H9 (cell line): ENCODE measurements around the gene ITGAE. TPM values are rescaled to one million over a fixed set of nuclear protein-coding genes. Genes with fewer than 3 reads are reported as not detected.
A peak's percentile ranks its signal among the peaks of the same experiment; 100 is the strongest.

Experiments
- DNase-seq: peaks from one replicate; pipeline ENCODE4 v3.0.0-alpha.2; 2017
- H2AFZ ChIP-seq: one replicate; pipeline ENCODE4 v1.6.1; 2013; ENCODE audit warnings: mild to moderate bottlenecking, low read length, control low read depth, moderate library complexity
- H2AK5ac ChIP-seq: 2 replicates; pipeline ENCODE4 v1.6.1; 2013; ENCODE audit warnings: low read length, control low read depth, mixed read lengths; ENCODE audit not compliant: insufficient read length
- H2BK120ac ChIP-seq: one replicate; pipeline ENCODE4 v1.6.1; 2013; ENCODE audit warnings: low read depth, mild to moderate bottlenecking, low read length, control low read depth, inconsistent platforms; ENCODE audit not compliant: poor library complexity, severe bottlenecking
- H2BK12ac ChIP-seq: 2 replicates; pipeline ENCODE4 v1.6.1; 2013; ENCODE audit warnings: low read length, control low read depth, mixed read lengths, low read depth; ENCODE audit not compliant: insufficient read length
- H2BK15ac ChIP-seq: 2 replicates; pipeline ENCODE4 v1.6.1; 2013; ENCODE audit warnings: low read depth, low read length, control low read depth
- H2BK20ac ChIP-seq: one replicate; pipeline ENCODE4 v1.6.1; 2013; ENCODE audit warnings: low read depth, mild to moderate bottlenecking, low read length, control low read depth, inconsistent platforms; ENCODE audit not compliant: poor library complexity, severe bottlenecking
- H2BK5ac ChIP-seq: 2 replicates; pipeline ENCODE4 v1.6.1; 2013; ENCODE audit warnings: low read length, control low read depth, mixed read lengths; ENCODE audit not compliant: insufficient read length
- H3K14ac ChIP-seq: 2 replicates; pipeline ENCODE4 v1.6.1; 2013; ENCODE audit warnings: low read length, control low read depth; ENCODE audit not compliant: insufficient read depth
- H3K18ac ChIP-seq: 2 replicates; pipeline ENCODE4 v1.6.1; 2013; ENCODE audit warnings: low read depth, mild to moderate bottlenecking, mixed read lengths, low read length, control low read depth; ENCODE audit not compliant: insufficient read length
- H3K23ac ChIP-seq: 2 replicates; pipeline ENCODE4 v1.6.1; 2013; ENCODE audit warnings: low read length, control low read depth, mixed read lengths, low read depth; ENCODE audit not compliant: insufficient read length
- H3K23me2 ChIP-seq: 2 replicates; pipeline ENCODE4 v1.6.1; 2013; ENCODE audit warnings: low read depth, mild to moderate bottlenecking, mixed read lengths, low read length, control low read depth; ENCODE audit not compliant: insufficient read length, poor library complexity, severe bottlenecking
- H3K27ac ChIP-seq: 2 replicates; pipeline ENCODE4 v1.5.1; 2013; ENCODE audit warnings: low read length, control low read depth, mixed read lengths, low read depth; ENCODE audit not compliant: insufficient read length
- H3K27me3 ChIP-seq: 2 replicates; pipeline ENCODE4 v1.6.1; 2013; ENCODE audit warnings: low read length, control low read depth, inconsistent platforms; ENCODE audit not compliant: insufficient read depth
- H3K4ac ChIP-seq: 2 replicates; pipeline ENCODE4 v1.6.1; 2013; ENCODE audit warnings: low read depth, mild to moderate bottlenecking, control low read depth, inconsistent platforms, low read length, moderate library complexity
- H3K4me1 ChIP-seq: 2 replicates; pipeline ENCODE4 v1.6.1; 2013; ENCODE audit warnings: low read length, control low read depth, inconsistent platforms; ENCODE audit not compliant: insufficient read depth
- H3K4me2 ChIP-seq: 2 replicates; pipeline ENCODE4 v1.6.1; 2013; ENCODE audit warnings: low read length, control low read depth, mixed read lengths; ENCODE audit not compliant: insufficient read length, insufficient read depth
- H3K56ac ChIP-seq: 2 replicates; pipeline ENCODE4 v1.6.1; 2013; ENCODE audit warnings: low read depth, mild to moderate bottlenecking, mixed read lengths, low read length, control low read depth; ENCODE audit not compliant: insufficient read length
- H3K79me1 ChIP-seq: 2 replicates; pipeline ENCODE4 v1.6.1; 2013; ENCODE audit warnings: low read depth, mild to moderate bottlenecking, moderate library complexity, low read length, control low read depth, inconsistent platforms; ENCODE audit not compliant: insufficient read depth, poor library complexity, severe bottlenecking
- H3K79me2 ChIP-seq: 2 replicates; pipeline ENCODE4 v1.6.1; 2013; ENCODE audit warnings: low read length, control low read depth, inconsistent platforms; ENCODE audit not compliant: insufficient read depth
- H3K9ac ChIP-seq: 2 replicates; pipeline ENCODE4 v1.6.1; 2013; ENCODE audit warnings: low read length, control low read depth, mixed read lengths; ENCODE audit not compliant: insufficient read length; ENCODE audit errors: extremely low read depth
- H3K9me3 ChIP-seq: one replicate; pipeline ENCODE4 v1.6.1; 2013; ENCODE audit warnings: low read depth, low read length, inconsistent platforms; ENCODE audit not compliant: control insufficient read depth
- H3T11ph ChIP-seq: one replicate; pipeline ENCODE4 v1.6.1; 2013; ENCODE audit warnings: mild to moderate bottlenecking, low read length, control low read depth, inconsistent platforms
- H4K20me1 ChIP-seq: one replicate; pipeline ENCODE4 v1.6.1; 2013; ENCODE audit not compliant: control insufficient read depth, insufficient read length, insufficient read depth
- H4K5ac ChIP-seq: 2 replicates; pipeline ENCODE4 v1.6.1; 2013; ENCODE audit warnings: low read depth, mild to moderate bottlenecking, mixed read lengths, low read length, control low read depth; ENCODE audit not compliant: insufficient read length
- H4K8ac ChIP-seq: replicated peaks from 2 replicates; pipeline ENCODE4 v1.6.1; 2013; ENCODE audit warnings: low read length, control low read depth, mixed read lengths, low read depth; ENCODE audit not compliant: insufficient read length
- H4K91ac ChIP-seq: 2 replicates; pipeline ENCODE4 v1.6.1; 2013; ENCODE audit warnings: low read depth, mild to moderate bottlenecking, moderate library complexity, mixed read lengths, low read length, control low read depth; ENCODE audit not compliant: insufficient read length
- H3K27ac Mint-ChIP-seq, 3 experiments: 2 replicates in 2 of 3; 3 replicates in 1 of 3; pipeline ENCODE4 v1.8.0; 2020 to 2021; ENCODE audit warnings: mixed read lengths in 3 of 3, mild to moderate bottlenecking in 1 of 3, moderate library complexity in 1 of 3
- H3K27me3 Mint-ChIP-seq: 2 replicates; pipeline ENCODE4 v1.8.0; 2021; ENCODE audit warnings: low read depth, mild to moderate bottlenecking, moderate library complexity, mixed read lengths
- H3K36me3 Mint-ChIP-seq, 3 experiments: 2 replicates in 2 of 3; 3 replicates in 1 of 3; pipeline ENCODE4 v1.8.0; 2020 to 2021; ENCODE audit warnings: low read depth in 3 of 3, mixed read lengths in 3 of 3; ENCODE audit not compliant: insufficient read depth in 1 of 3
- H3K4me1 Mint-ChIP-seq, 2 experiments: 2 replicates each; pipeline ENCODE4 v1.8.0; 2020; ENCODE audit warnings: mixed read lengths in 2 of 2
- H3K4me3 Mint-ChIP-seq, 2 experiments: 2 replicates in 1 of 2; 3 replicates in 1 of 2; pipeline ENCODE4 v1.8.0; 2020 to 2021; ENCODE audit warnings: mild to moderate bottlenecking in 2 of 2, mixed read lengths in 2 of 2, moderate library complexity in 1 of 2
- H3K9me3 Mint-ChIP-seq, 2 experiments: 2 replicates in 1 of 2; 3 replicates in 1 of 2; pipeline ENCODE4 v1.8.0; 2020; ENCODE audit warnings: mild to moderate bottlenecking in 2 of 2, mixed read lengths in 2 of 2, moderate library complexity in 1 of 2
- WGBS: extraction: QIAGEN DNeasy Blood & Tissue Kit; methylation state at CpG from one replicate; pipeline ENCODE4 v1.1.7; 2013; ENCODE audit warnings: missing lambda C conversion rate, low lambda C conversion rate, mixed read lengths; ENCODE audit not compliant: insufficient read length; ENCODE audit errors: extremely low coverage; 5-methylcytosine and 5-hydroxymethylcytosine counted together
- total RNA-seq: library from RNA; stranded (reverse); gene quantifications from 2 replicates; pipeline ENCODE4 v1.2.1, GENCODE V29; 2021
- TF ChIP-seq, protein P1 (sequence below): fragments of 200-600 bp; sonication (generic); conservative IDR thresholded peaks from 3 replicates; pipeline ENCODE4 v1.8.0; 2021; ENCODE audit warnings: antibody characterized with exemption, mild to moderate bottlenecking

The ITGAE gene
- total RNA-seq, 1 experiment from 2014 or later = 23.5 TPM

DNA sequence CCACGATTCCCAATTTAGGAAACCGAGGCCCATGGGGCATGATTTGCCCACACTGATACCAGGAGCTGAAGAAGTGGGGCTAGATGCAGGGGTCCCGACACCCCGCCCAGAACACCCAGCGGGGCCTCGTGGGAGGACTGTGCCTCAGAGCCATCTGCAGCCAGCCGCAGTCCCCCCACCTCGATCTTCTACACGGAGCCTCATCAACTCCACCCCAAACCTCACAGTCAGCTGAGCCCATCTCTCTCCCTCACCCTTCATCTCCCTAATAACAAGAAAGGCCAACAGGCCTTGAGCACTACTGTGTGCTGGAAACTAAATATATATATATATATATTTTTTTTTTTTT, 4.2 kb downstream of the ITGAE start:
- no peak overlapping the region for H3K4ac ChIP-seq
- no peaks in the 10 kb centered on the region for H3K79me1 ChIP-seq
- H4K20me1 ChIP-seq = no peaks in the 10 kb centered on the region
- no peak overlapping the region for H3K4me2 ChIP-seq
- TF ChIP-seq, protein P1, sequence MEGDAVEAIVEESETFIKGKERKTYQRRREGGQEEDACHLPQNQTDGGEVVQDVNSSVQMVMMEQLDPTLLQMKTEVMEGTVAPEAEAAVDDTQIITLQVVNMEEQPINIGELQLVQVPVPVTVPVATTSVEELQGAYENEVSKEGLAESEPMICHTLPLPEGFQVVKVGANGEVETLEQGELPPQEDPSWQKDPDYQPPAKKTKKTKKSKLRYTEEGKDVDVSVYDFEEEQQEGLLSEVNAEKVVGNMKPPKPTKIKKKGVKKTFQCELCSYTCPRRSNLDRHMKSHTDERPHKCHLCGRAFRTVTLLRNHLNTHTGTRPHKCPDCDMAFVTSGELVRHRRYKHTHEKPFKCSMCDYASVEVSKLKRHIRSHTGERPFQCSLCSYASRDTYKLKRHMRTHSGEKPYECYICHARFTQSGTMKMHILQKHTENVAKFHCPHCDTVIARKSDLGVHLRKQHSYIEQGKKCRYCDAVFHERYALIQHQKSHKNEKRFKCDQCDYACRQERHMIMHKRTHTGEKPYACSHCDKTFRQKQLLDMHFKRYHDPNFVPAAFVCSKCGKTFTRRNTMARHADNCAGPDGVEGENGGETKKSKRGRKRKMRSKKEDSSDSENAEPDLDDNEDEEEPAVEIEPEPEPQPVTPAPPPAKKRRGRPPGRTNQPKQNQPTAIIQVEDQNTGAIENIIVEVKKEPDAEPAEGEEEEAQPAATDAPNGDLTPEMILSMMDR = no peak
- no peak overlapping the region for H2AK5ac ChIP-seq
- H3K27ac Mint-ChIP-seq = peak overlapping the region in 1 of 3 experiments; percentile 61; a peak in 2 of 7 replicates
- H3T11ph ChIP-seq = no peak overlapping the region
- H3K56ac ChIP-seq = no peak overlapping the region
- no peak overlapping the region for H3K14ac ChIP-seq
- H4K91ac ChIP-seq = no peak overlapping the region
- H3K9me3 Mint-ChIP-seq = no peaks in the 10 kb centered on the region; a peak in 1 of 5 replicates
- H3K36me3 Mint-ChIP-seq = peaks cover 0 to 2% (median under 1%) of the 10 kb centered on the region in 3 experiments; a peak in 3 of 7 replicates
- H3K27me3 Mint-ChIP-seq = no peaks in the 10 kb centered on the region; the same call in 1 of the 2 replicates
- H3K27ac ChIP-seq = no peak overlapping the region
- no peak overlapping the region for H3K4me3 Mint-ChIP-seq
- H3K23me2 ChIP-seq = no peaks in the 10 kb centered on the region
- no peak overlapping the region for H4K5ac ChIP-seq
- H2AFZ ChIP-seq = no peak overlapping the region
- no peak overlapping the region for H2BK15ac ChIP-seq
- H2BK12ac ChIP-seq = no peak overlapping the region
- no peak for DNase-seq
- peaks cover 6 to 24% of the 10 kb centered on the region in 2 experiments for H3K4me1 Mint-ChIP-seq
- no CpG with 5 or more reads among the region's 9 CpGs for WGBS
- no peaks in the 10 kb centered on the region for H3K9me3 ChIP-seq
- no peaks in the 10 kb centered on the region for H3K4me1 ChIP-seq
- H3K79me2 ChIP-seq = no peaks in the 10 kb centered on the region
- H2BK20ac ChIP-seq = no peak overlapping the region
- no peak overlapping the region for H2BK5ac ChIP-seq
- H3K27me3 ChIP-seq = no peaks in the 10 kb centered on the region
- H3K23ac ChIP-seq = no peak overlapping the region
- H3K18ac ChIP-seq = no peak overlapping the region
- H4K8ac ChIP-seq = no peak overlapping the region
- no peak overlapping the region for H3K9ac ChIP-seq
- H2BK120ac ChIP-seq = no peak overlapping the region
